B cell (primary cell): ENCODE results near the gene SEC63.

Experiments used
- EZH2 ChIP-seq: IDR thresholded peaks from 2 replicates; pipeline ENCODE4 v1.6.1; 2012; ENCODE audit warnings: borderline replicate concordance, low read depth, mild to moderate bottlenecking, moderate library complexity, low read length; ENCODE audit not compliant: insufficient read depth, poor library complexity, severe bottlenecking
- TF ChIP-seq, protein P1 (sequence below): fragments of 200-600 bp; IDR thresholded peaks from one replicate; pipeline ENCODE4 v1.8.0; 2022; ENCODE audit warnings: antibody characterized with exemption, mild to moderate bottlenecking

GRCh38 chr6:107973594-107973993, 15.6 kb upstream of the SEC63 start:
- TF ChIP-seq, protein P1, sequence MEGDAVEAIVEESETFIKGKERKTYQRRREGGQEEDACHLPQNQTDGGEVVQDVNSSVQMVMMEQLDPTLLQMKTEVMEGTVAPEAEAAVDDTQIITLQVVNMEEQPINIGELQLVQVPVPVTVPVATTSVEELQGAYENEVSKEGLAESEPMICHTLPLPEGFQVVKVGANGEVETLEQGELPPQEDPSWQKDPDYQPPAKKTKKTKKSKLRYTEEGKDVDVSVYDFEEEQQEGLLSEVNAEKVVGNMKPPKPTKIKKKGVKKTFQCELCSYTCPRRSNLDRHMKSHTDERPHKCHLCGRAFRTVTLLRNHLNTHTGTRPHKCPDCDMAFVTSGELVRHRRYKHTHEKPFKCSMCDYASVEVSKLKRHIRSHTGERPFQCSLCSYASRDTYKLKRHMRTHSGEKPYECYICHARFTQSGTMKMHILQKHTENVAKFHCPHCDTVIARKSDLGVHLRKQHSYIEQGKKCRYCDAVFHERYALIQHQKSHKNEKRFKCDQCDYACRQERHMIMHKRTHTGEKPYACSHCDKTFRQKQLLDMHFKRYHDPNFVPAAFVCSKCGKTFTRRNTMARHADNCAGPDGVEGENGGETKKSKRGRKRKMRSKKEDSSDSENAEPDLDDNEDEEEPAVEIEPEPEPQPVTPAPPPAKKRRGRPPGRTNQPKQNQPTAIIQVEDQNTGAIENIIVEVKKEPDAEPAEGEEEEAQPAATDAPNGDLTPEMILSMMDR = no peak
- TF ChIP-seq EZH2 = no peak
